HCT116 (cell line): ENCODE data around the gene PKD2L1. TPM values are rescaled to one million over a fixed set of nuclear protein-coding genes. Genes with fewer than 3 reads are reported as not detected.

Experiments
- ATAC-seq: fragments of 200-7000 bp; cut with Tn5 transposase; 2 replicates; pipeline ENCODE4 v1.9.1; 2020; ENCODE audit warnings: mild to moderate bottlenecking, moderate library complexity
- BruUV-seq: library from RNA; stranded (reverse); fragments of 400-500 nt; replicated peaks from 2 replicates; lab custom pipeline; 2021; lab: Mats Ljungman, UMichigan
- CTCF ChIA-PET: fragments of 300-600 bp; sonication (Branson Sonifier 250); formaldehyde crosslinking; loops from one replicate; lab custom pipeline; 2021; ENCODE audit warnings: antibody characterized with exemption; lab: Charles Lee
- POLR2A ChIA-PET: fragments of 300-600, 350-600 bp; sonication (Branson Sonifier 250); formaldehyde crosslinking; loops from one replicate; lab custom pipeline; 2021; ENCODE audit warnings: antibody characterized with exemption; lab: Charles Lee
- RAD21 ChIA-PET, 2 experiments: fragments of 300-600 bp; sonication (Branson Sonifier 250); formaldehyde crosslinking; loops; one replicate each; lab custom pipeline; 2023; ENCODE audit warnings: low total read pairs in 2 of 2; ENCODE audit not compliant: uncharacterized antibody in 2 of 2, unreplicated experiment in 2 of 2, low non-redundant PET in 1 of 2; lab: Charles Lee
- DNase-seq: peaks from one replicate; pipeline ENCODE4 v3.0.0-alpha.2; 2010; ENCODE audit warnings: low read depth, low spot score
- H2AFZ ChIP-seq: fragments of 200-600 bp; shearing (Covaris generic), sonication (generic); 2 replicates; pipeline ENCODE4 v1.6.1; 2017; ENCODE audit warnings: low read depth, mixed run types, mixed read lengths, antibody characterized with exemption, low read length; ENCODE audit not compliant: poor library complexity, severe bottlenecking
- H3K27ac ChIP-seq: 2 replicates; pipeline ENCODE4 v1.5.1; 2012; ENCODE audit warnings: low read depth, low read length
- H3K27me3 ChIP-seq: fragments of 200-600 bp; sonication (generic); 2 replicates; pipeline ENCODE4 v1.6.1; 2016; ENCODE audit warnings: mixed run types, low read length, mixed read lengths; ENCODE audit not compliant: insufficient read depth
- H3K36me3 ChIP-seq, 2 experiments: fragments of 200-500 bp in 1 of 2; fragments of 200-600 bp in 1 of 2; sonication (Bioruptor generic) in 1 of 2; sonication (generic) in 1 of 2; 2 replicates each; pipeline versions ENCODE4 v1.5.1 to v1.6.1; 2014 to 2016; ENCODE audit warnings: low read length in 2 of 2, inconsistent platforms in 1 of 2, mixed read lengths in 1 of 2, mixed run types in 1 of 2; ENCODE audit not compliant: insufficient read depth in 2 of 2, control insufficient read depth in 1 of 2
- H3K4me1 ChIP-seq, 2 experiments: fragments of 200-600 bp in 1 of 2; sonication (generic) in 1 of 2; 2 replicates each; pipeline versions ENCODE4 v1.5.1 to v1.6.1; 2012 to 2017; ENCODE audit warnings: low read length in 2 of 2, inconsistent platforms in 1 of 2, mild to moderate bottlenecking in 1 of 2, mixed read lengths in 1 of 2, mixed run types in 1 of 2, moderate library complexity in 1 of 2; ENCODE audit not compliant: insufficient read depth in 2 of 2, control insufficient read depth in 1 of 2
- H3K4me2 ChIP-seq: fragments of 200-600 bp; sonication (generic); 2 replicates; pipeline ENCODE4 v1.6.1; 2017; ENCODE audit warnings: mixed run types, low read length, mixed read lengths
- H3K4me3 ChIP-seq, 2 experiments: fragments of 200-600 bp in 1 of 2; sonication (generic) in 1 of 2; replicated peaks in 1 of 2; 2 replicates each; pipeline ENCODE4 v1.5.1; 2011 to 2016; ENCODE audit warnings: low read length in 2 of 2, control low read depth in 1 of 2, low read depth in 1 of 2, mild to moderate bottlenecking in 1 of 2, mixed read lengths in 1 of 2, mixed run types in 1 of 2
- H3K79me2 ChIP-seq: fragments of 200-600 bp; sonication (generic); 2 replicates; pipeline ENCODE4 v1.6.1; 2017; ENCODE audit warnings: mild to moderate bottlenecking, mixed run types, low read length, moderate library complexity, mixed read lengths; ENCODE audit not compliant: insufficient read depth
- H3K9ac ChIP-seq: fragments of 200-600 bp; sonication (generic); 2 replicates; pipeline ENCODE4 v1.6.1; 2016; ENCODE audit warnings: low read length, mixed read lengths
- H3K9me2 ChIP-seq: fragments of 200-600 bp; sonication (generic), shearing (Covaris generic); 2 replicates; pipeline ENCODE4 v1.6.1; 2017; ENCODE audit warnings: mixed run types, mild to moderate bottlenecking, moderate library complexity; ENCODE audit not compliant: insufficient read depth
- H3K9me3 ChIP-seq, 2 experiments: fragments of 200-500 bp in 1 of 2; fragments of 200-600 bp in 1 of 2; sonication (Bioruptor generic) in 1 of 2; sonication (generic) in 1 of 2; 2 replicates each; pipeline ENCODE4 v1.6.1; 2014 to 2017; ENCODE audit warnings: low read length in 2 of 2, mixed read lengths in 2 of 2, inconsistent platforms in 1 of 2, low read depth in 1 of 2, mild to moderate bottlenecking in 1 of 2, mixed run types in 1 of 2, moderate library complexity in 1 of 2; ENCODE audit not compliant: control insufficient read depth in 1 of 2, insufficient read depth in 1 of 2
- H4K20me1 ChIP-seq: fragments of 200-600 bp; sonication (generic), shearing (Covaris generic); 2 replicates; pipeline ENCODE4 v1.6.1; 2017; ENCODE audit warnings: mixed run types, mild to moderate bottlenecking, moderate library complexity; ENCODE audit not compliant: insufficient read depth
- CBX3 ChIP-seq: IDR thresholded peaks from 2 replicates; pipeline ENCODE4 v1.6.1; 2012; ENCODE audit warnings: low read depth
- CEBPB ChIP-seq: IDR thresholded peaks from 2 replicates; pipeline ENCODE4 v1.6.1; 2012; ENCODE audit warnings: low read depth
- EGR1 ChIP-seq: IDR thresholded peaks from 2 replicates; pipeline ENCODE4 v1.6.1; 2012; ENCODE audit warnings: low read depth
- EZH2 ChIP-seq: fragments of 200-600 bp; sonication (generic); IDR thresholded peaks from 2 replicates; pipeline ENCODE4 v1.6.1; 2017; ENCODE audit warnings: antibody characterized with exemption, mixed run types
- EZH2phosphoT487 ChIP-seq: fragments of 200-600 bp; IDR thresholded peaks from 2 replicates; pipeline ENCODE4 v1.6.1; 2018; ENCODE audit warnings: antibody characterized with exemption, borderline replicate concordance
- FOSL1 ChIP-seq: IDR thresholded peaks from 2 replicates; pipeline ENCODE4 v1.6.1; 2012; ENCODE audit warnings: low read depth
- JUND ChIP-seq: IDR thresholded peaks from 2 replicates; pipeline ENCODE4 v1.6.1; 2012
- POLR2A ChIP-seq: IDR thresholded peaks from 2 replicates; pipeline ENCODE4 v1.7.0; 2011; ENCODE audit warnings: borderline replicate concordance; ENCODE audit not compliant: insufficient read depth, insufficient read length; ENCODE audit errors: extremely low read depth
- RAD21 ChIP-seq: IDR thresholded peaks from 2 replicates; pipeline ENCODE4 v1.6.1; 2012; ENCODE audit warnings: low read depth, mild to moderate bottlenecking
- REST ChIP-seq: IDR thresholded peaks from 2 replicates; pipeline ENCODE4 v1.6.1; 2012; ENCODE audit warnings: low read depth
- SP1 ChIP-seq: IDR thresholded peaks from 2 replicates; pipeline ENCODE4 v1.6.1; 2012; ENCODE audit warnings: low read depth
- SRF ChIP-seq: IDR thresholded peaks from 2 replicates; pipeline ENCODE4 v1.6.1; 2012; ENCODE audit warnings: low read depth
- TCF7L2 ChIP-seq: IDR thresholded peaks from 2 replicates; pipeline ENCODE4 v1.7.0; 2011; ENCODE audit warnings: borderline replicate concordance, inconsistent platforms; ENCODE audit not compliant: insufficient read depth, insufficient read length; ENCODE audit errors: extremely low read depth
- YY1 ChIP-seq: IDR thresholded peaks from 2 replicates; pipeline ENCODE4 v1.6.1; 2011; ENCODE audit warnings: low read length, low read depth, moderate library complexity, mild to moderate bottlenecking; ENCODE audit not compliant: insufficient replicate concordance; ENCODE audit errors: extremely low read depth
- ZFX ChIP-seq: fragments of 450-650 bp; IDR thresholded peaks from 2 replicates; pipeline ENCODE4 v1.6.1; 2017
- ZNF274 ChIP-seq: fragments of 200-500 bp; sonication (Bioruptor generic); IDR thresholded peaks from 2 replicates; pipeline ENCODE4 v1.6.1; 2014; ENCODE audit warnings: mild to moderate bottlenecking, low read depth, low read length, inconsistent platforms
- intact Hi-C: fragments of 100-400 bp; cut with micrococcal nuclease; formaldehyde crosslinking; loops from 2 replicates; pipeline ENCODE4 v1.10.0; 2022
- total RNA-seq: library from RNA; stranded (reverse); gene quantifications from one replicate; pipeline ENCODE4 v1.2.1, GENCODE V29; 2021; ENCODE audit not compliant: unreplicated experiment

PKD2L1 gene
- total RNA-seq, 1 experiment from 2014 or later = 0.17 TPM

GRCh38 chr10:100349087-100349486, 19.1 kb upstream of the PKD2L1 start (continued):
- TF ChIP-seq REST (no peak), EZH2phosphoT487 (no peak), EZH2 (no peak), RAD21 (no peak), EGR1 (no peak), SRF (no peak)
- TF ChIP-seq, all 23 proteins: peak for 0

- no peaks in the 10 kb centered on the region for H3K9me2 ChIP-seq
- peak overlapping the region; percentile 84 for H3K9ac ChIP-seq
- peaks cover 62% of the 10 kb centered on the region for H3K79me2 ChIP-seq
- peaks cover 49 to 53% of the 10 kb centered on the region in 2 experiments for H3K36me3 ChIP-seq
- peaks cover 41 to 45% of the 10 kb centered on the region in 2 experiments for H3K4me1 ChIP-seq
- H3K4me3 ChIP-seq = peak overlapping the region; percentile 92
- H3K4me2 ChIP-seq = peak overlapping the region; percentile 95
- no peaks in the 10 kb centered on the region for H3K27me3 ChIP-seq
- RAD21 ChIA-PET = no interaction called here
- intact Hi-C loops = loop anchor here (10.0 kb wide), 1 partner anchor 666 kb away; no protein-coding TSS in a partner anchor
- H4K20me1 ChIP-seq = no peaks in the 10 kb centered on the region
- POLR2A ChIA-PET = interaction anchor here (0.8 to 2.0 kb wide), 2 partner anchors 11 to 23 kb away, joined by 3 to 5 read pairs; no protein-coding TSS in a partner anchor
- no peak overlapping the region for H2AFZ ChIP-seq
- ATAC-seq (no peak), DNase-seq (no peak)
- CTCF ChIA-PET = interaction anchor here (1.7 kb wide), 1 partner anchor 23 kb away, joined by 5 read pairs; no protein-coding TSS in a partner anchor
- BruUV-seq = no TSS peak
- peak overlapping the region; percentile 96 for H3K27ac ChIP-seq
- no peaks in the 10 kb centered on the region for H3K9me3 ChIP-seq
- TF ChIP-seq REST = no peak
- TF ChIP-seq CBX3 = no peak
- no peak for TF ChIP-seq RAD21
- no peak for TF ChIP-seq TCF7L2
- TF ChIP-seq ZNF274 = no peak
- TF ChIP-seq ZFX = no peak
- no peak for TF ChIP-seq EZH2phosphoT487
- no peak for TF ChIP-seq SP1
- no peak for TF ChIP-seq FOSL1
- no peak for TF ChIP-seq YY1
- no peak for TF ChIP-seq CEBPB
- TF ChIP-seq POLR2A = no peak
- no peak for TF ChIP-seq JUND
Measured at GRCh38 chr10:100348389-100348927, 18.4 kb upstream of the PKD2L1 start.
